H1 (cell line): ENCODE measurements around the gene APEH. TPM values are rescaled to one million over a fixed set of nuclear protein-coding genes. Genes with fewer than 3 reads are reported as not detected.

Experiments
- CTCF ChIA-PET: fragments of 300-600 bp; sonication (Branson Sonifier 250); formaldehyde crosslinking; loops from one replicate; lab custom pipeline; 2021; ENCODE audit not compliant: partially characterized antibody; lab: Charles Lee
- POLR2A ChIA-PET: fragments of 300-600 bp; sonication (Branson Sonifier 250); formaldehyde crosslinking; loops from one replicate; lab custom pipeline; 2021; ENCODE audit warnings: inconsistent platforms; ENCODE audit not compliant: partially characterized antibody; lab: Charles Lee
- DNase-seq, 2 experiments: peaks; one replicate each; pipeline versions ENCODE4 v3.0.0 to v3.0.0-alpha.2; 2010 to 2022; ENCODE audit warnings: low spot score in 2 of 2, low read depth in 1 of 2, mixed read lengths in 1 of 2
- FAIRE-seq: peaks from 2 replicates; lab custom pipeline; 2011; peaks lifted over from hg19 to GRCh38; lab: Jason Lieb, UNC
- H2AFZ ChIP-seq: 2 replicates; pipeline ENCODE4 v1.8.1; 2012; ENCODE audit warnings: low read length, inconsistent platforms
- H2AK5ac ChIP-seq: 2 replicates; pipeline ENCODE4 v1.6.1; 2013; ENCODE audit warnings: low read depth, low read length
- H2BK120ac ChIP-seq: replicated peaks from 2 replicates; pipeline ENCODE3; 2013; ENCODE audit warnings: low read depth, low read length, inconsistent platforms
- H2BK12ac ChIP-seq: 2 replicates; pipeline ENCODE4 v1.6.1; 2013; ENCODE audit warnings: low read depth, low read length
- H2BK15ac ChIP-seq: 2 replicates; pipeline ENCODE4 v1.6.1; 2013; ENCODE audit warnings: low read length
- H2BK20ac ChIP-seq: 2 replicates; pipeline ENCODE4 v1.6.1; 2013; ENCODE audit warnings: low read length
- H2BK5ac ChIP-seq: 2 replicates; pipeline ENCODE4 v1.6.1; 2013; ENCODE audit warnings: low read depth, low read length
- H3K14ac ChIP-seq: 2 replicates; pipeline ENCODE4 v1.6.1; 2013; ENCODE audit warnings: inconsistent platforms; ENCODE audit not compliant: insufficient read length
- H3K18ac ChIP-seq: 2 replicates; pipeline ENCODE4 v1.6.1; 2013; ENCODE audit warnings: low read length; ENCODE audit errors: extremely low read depth
- H3K23ac ChIP-seq: 2 replicates; pipeline ENCODE4 v1.6.1; 2013; ENCODE audit warnings: inconsistent platforms; ENCODE audit not compliant: insufficient read length
- H3K23me2 ChIP-seq: 2 replicates; pipeline ENCODE4 v1.6.1; 2013; ENCODE audit warnings: low read depth, low read length
- H3K27ac ChIP-seq: 2 replicates; pipeline ENCODE4 v1.6.1; 2011; ENCODE audit warnings: low read depth, low read length, inconsistent platforms
- H3K27me3 ChIP-seq, 4 experiments: replicated peaks in 1 of 4; 1 replicate in 1 of 4; 2 replicates in 3 of 4; pipeline versions ENCODE4 v1.6.1 to v1.8.1; 2011 to 2013; ENCODE audit warnings: low read length in 3 of 4, mild to moderate bottlenecking in 3 of 4, inconsistent platforms in 2 of 4, mixed read lengths in 2 of 4, moderate library complexity in 1 of 4; ENCODE audit not compliant: control insufficient read depth in 3 of 4, insufficient read depth in 3 of 4; ENCODE audit errors: extremely low read depth in 1 of 4
- H3K36me3 ChIP-seq, 4 experiments: 2 replicates each; pipeline versions ENCODE4 v1.6.1 to v1.8.1; 2011 to 2013; ENCODE audit warnings: mild to moderate bottlenecking in 4 of 4, low read length in 3 of 4, moderate library complexity in 2 of 4, control low read depth in 1 of 4, inconsistent platforms in 1 of 4; ENCODE audit not compliant: insufficient read depth in 4 of 4, control insufficient read depth in 2 of 4
- H3K4ac ChIP-seq: replicated peaks from 2 replicates; pipeline ENCODE3; 2013; ENCODE audit warnings: low read length, low read depth, mixed read lengths, inconsistent platforms; ENCODE audit not compliant: insufficient read length
- H3K4me1 ChIP-seq, 4 experiments: replicated peaks in 1 of 4; 1 replicate in 1 of 4; 2 replicates in 3 of 4; pipeline versions ENCODE4 v1.6.1 to v1.8.1; 2011 to 2013; ENCODE audit warnings: low read length in 3 of 4, inconsistent platforms in 2 of 4, mixed read lengths in 1 of 4; ENCODE audit not compliant: insufficient read depth in 4 of 4, control insufficient read depth in 3 of 4
- H3K4me2 ChIP-seq, 2 experiments: 2 replicates each; pipeline versions ENCODE4 v1.6.1 to v1.8.1; 2011 to 2013; ENCODE audit warnings: low read depth in 2 of 2, low read length in 2 of 2, control low read depth in 1 of 2, inconsistent platforms in 1 of 2, mild to moderate bottlenecking in 1 of 2; ENCODE audit not compliant: insufficient read depth in 1 of 2
- H3K4me3 ChIP-seq, 4 experiments: fragments of 200-600, 300-600 bp in 1 of 4; sonication (generic), shearing (Covaris generic), sonication (Bioruptor Twin) in 1 of 4; 2 replicates each; pipeline versions ENCODE4 v1.5.1 to v1.8.1; 2011 to 2016; ENCODE audit warnings: low read length in 4 of 4, low read depth in 3 of 4, control low read depth in 2 of 4, inconsistent platforms in 2 of 4, mild to moderate bottlenecking in 2 of 4, mixed read lengths in 1 of 4, moderate library complexity in 1 of 4; ENCODE audit not compliant: insufficient read depth in 2 of 4; ENCODE audit errors: extremely low read depth in 1 of 4
- H3K56ac ChIP-seq: replicated peaks from 2 replicates; pipeline ENCODE3; 2013; ENCODE audit warnings: low read depth, mild to moderate bottlenecking, mixed read lengths, low read length, inconsistent platforms; ENCODE audit not compliant: insufficient read length
- H3K79me1 ChIP-seq: 2 replicates; pipeline ENCODE4 v1.6.1; 2013; ENCODE audit warnings: low read depth, low read length, control low read depth
- H3K79me2 ChIP-seq, 2 experiments: 2 replicates each; pipeline versions ENCODE4 v1.6.1 to v1.8.1; 2012 to 2013; ENCODE audit warnings: low read length in 2 of 2, mild to moderate bottlenecking in 2 of 2, inconsistent platforms in 1 of 2; ENCODE audit not compliant: insufficient read depth in 2 of 2, control insufficient read depth in 1 of 2
- H3K9ac ChIP-seq, 4 experiments: replicated peaks in 1 of 4; 1 replicate in 1 of 4; 2 replicates in 3 of 4; pipeline versions ENCODE4 v1.6.1 to v1.8.1; 2011 to 2013; ENCODE audit warnings: low read depth in 3 of 4, low read length in 3 of 4, control low read depth in 2 of 4, mild to moderate bottlenecking in 2 of 4, moderate library complexity in 2 of 4, inconsistent platforms in 1 of 4; ENCODE audit errors: extremely low read depth in 1 of 4
- H3K9me3 ChIP-seq, 2 experiments: 2 replicates each; pipeline versions ENCODE4 v1.6.1 to v1.8.1; 2012 to 2013; ENCODE audit warnings: mild to moderate bottlenecking in 2 of 2, moderate library complexity in 2 of 2, control low read depth in 1 of 2, inconsistent platforms in 1 of 2, low read depth in 1 of 2, low read length in 1 of 2, mixed read lengths in 1 of 2; ENCODE audit not compliant: insufficient read depth in 2 of 2
- H4K20me1 ChIP-seq, 2 experiments: replicated peaks in 1 of 2; 2 replicates each; pipeline versions ENCODE3 to v1.8.1; 2011 to 2013; ENCODE audit warnings: inconsistent platforms in 2 of 2, low read length in 2 of 2, mild to moderate bottlenecking in 1 of 2; ENCODE audit not compliant: insufficient read depth in 2 of 2, control insufficient read depth in 1 of 2
- H4K5ac ChIP-seq: 2 replicates; pipeline ENCODE4 v1.6.1; 2013; ENCODE audit warnings: low read length, low read depth, mixed read lengths, inconsistent platforms; ENCODE audit not compliant: insufficient read length
- H4K8ac ChIP-seq: 2 replicates; pipeline ENCODE4 v1.8.0; 2013; ENCODE audit warnings: mild to moderate bottlenecking, moderate library complexity, low read length, inconsistent platforms; ENCODE audit not compliant: insufficient read depth; ENCODE audit errors: extremely low read depth
- H4K91ac ChIP-seq: replicated peaks from 2 replicates; pipeline ENCODE3; 2013; ENCODE audit warnings: low read length, mixed read lengths, inconsistent platforms; ENCODE audit not compliant: insufficient read length
- CHD1 ChIP-seq: IDR thresholded peaks from 2 replicates; pipeline ENCODE4 v1.6.1; 2012; ENCODE audit warnings: low read depth, low read length, improper control_type of control experiment
- FOSL1 ChIP-seq: IDR thresholded peaks from 2 replicates; pipeline ENCODE4 v1.6.1; 2011; ENCODE audit warnings: mild to moderate bottlenecking, low read depth, low read length, moderate library complexity; ENCODE audit not compliant: insufficient read depth
- KDM5A ChIP-seq: fragments of 200-600 bp; IDR thresholded peaks from 2 replicates; pipeline ENCODE4 v1.7.1; 2012; ENCODE audit warnings: mild to moderate bottlenecking, low read length, inconsistent platforms, mixed read lengths
- RBBP5 ChIP-seq: IDR thresholded peaks from 2 replicates; pipeline ENCODE4 v1.7.1; 2012; ENCODE audit warnings: low read depth, mild to moderate bottlenecking, inconsistent platforms, low read length, moderate library complexity, borderline replicate concordance
- RFX5 ChIP-seq: IDR thresholded peaks from 2 replicates; pipeline ENCODE4 v1.6.1; 2011; ENCODE audit warnings: low read depth, low read length, improper control_type of control experiment, borderline replicate concordance
- SIN3A ChIP-seq, 2 experiments: IDR thresholded peaks in 1 of 2; conservative IDR thresholded peaks in 1 of 2; 2 replicates each; pipeline ENCODE4 v1.6.1; 2011 to 2012; ENCODE audit warnings: low read length in 2 of 2, improper control_type of control experiment in 1 of 2, low read depth in 1 of 2, mild to moderate bottlenecking in 1 of 2
- SIRT6 ChIP-seq: IDR thresholded peaks from one replicate; pipeline ENCODE4 v1.7.1; 2012; ENCODE audit warnings: low read length, inconsistent platforms
- TBP ChIP-seq: IDR thresholded peaks from 2 replicates; pipeline ENCODE4 v1.6.1; 2011; ENCODE audit warnings: low read depth, low read length, improper control_type of control experiment
- TCF12 ChIP-seq: IDR thresholded peaks from 2 replicates; pipeline ENCODE4 v1.6.1; 2011; ENCODE audit warnings: low read depth, mild to moderate bottlenecking, low read length
- YY1 ChIP-seq: IDR thresholded peaks from 2 replicates; pipeline ENCODE4 v1.6.1; 2011; ENCODE audit warnings: low read depth, mild to moderate bottlenecking, low read length
- WGBS, 2 experiments: shearing (Covaris generic) in 1 of 2; methylation state at CpG; one replicate each; pipeline versions ENCODE4 v1.1.6 to v1.1.7; 2013 to 2015; ENCODE audit warnings: low lambda C conversion rate in 2 of 2, mixed read lengths in 2 of 2, inconsistent platforms in 1 of 2, low coverage in 1 of 2, missing lambda C conversion rate in 1 of 2; ENCODE audit not compliant: insufficient replicate concordance in 2 of 2, insufficient coverage in 1 of 2, insufficient read length in 1 of 2; ENCODE audit errors: extremely low coverage in 1 of 2, missing lambda C conversion rate in 1 of 2; 5-methylcytosine and 5-hydroxymethylcytosine counted together
- polyA plus RNA-seq, 7 experiments: library from polyadenylated mRNA; depleted of rRNA in 3 of 7; stranded (reverse) in 5 of 7; unstranded in 2 of 7; fragments of >200 nt in 5 of 7; fragments of 200-250 nt in 2 of 7; gene quantifications; 1 replicate in 5 of 7; 2 replicates in 1 of 7; 4 replicates in 1 of 7; pipeline versions ENCODE4 v1.2.1 to v1.2.3, GENCODE V29; 2011 to 2013; ENCODE audit warnings: missing spikeins in 2 of 7, mixed read lengths in 2 of 7
- total RNA-seq: library from RNA; stranded (reverse); fragmentation: NEBNext Ultra II Directional; extraction: Animal tissue kit (Norgen Biotek cat#: 25700); gene quantifications from 2 replicates; pipeline ENCODE4 v1.2.1, GENCODE V29; 2021
- TF ChIP-seq, protein P1 (sequence below): IDR thresholded peaks from 2 replicates; pipeline ENCODE4 v1.6.1; 2011; ENCODE audit warnings: low read length, improper control_type of control experiment

The APEH gene
- total and polyA plus RNA-seq, 2 of the 8 experiments (the other 6 are each of a cell fraction or from before 2014, with no cell fraction given): 222 to 260 TPM

DNA sequence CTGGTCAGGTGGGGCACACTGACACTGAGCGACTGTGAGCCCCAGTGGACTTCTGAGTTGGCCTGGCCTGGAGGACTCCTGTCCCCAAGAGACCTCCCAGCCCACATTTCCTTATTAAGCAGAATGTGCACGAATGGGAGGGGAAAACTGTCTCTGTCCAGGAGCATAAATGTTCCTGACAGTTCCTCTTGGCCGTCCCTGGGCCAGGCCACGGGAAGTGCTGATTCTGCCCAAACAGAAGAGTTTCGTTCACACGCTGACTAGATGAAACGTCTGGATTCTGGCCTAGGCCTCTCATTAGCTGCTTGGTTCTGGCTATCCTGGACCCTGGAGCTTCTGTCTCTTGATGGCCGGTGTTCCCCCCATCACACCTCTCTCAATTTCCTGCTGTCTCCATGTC is 29.5 kb upstream of the APEH start:
- Histone ChIP-seq H3K79me1 (no peaks in the 10 kb centered on the region), H3K4me2 (no peak overlapping the region), H3K4me3 (no peak overlapping the region), H4K8ac (no peak overlapping the region), H4K5ac (no peak overlapping the region), H3K79me2 (no peaks in the 10 kb centered on the region), H2BK15ac (no peak overlapping the region), H3K23ac (no peak overlapping the region), H3K27ac (no peak overlapping the region)
- WGBS, 2 experiments: 89% methylated on average over 8 of the region's 8 CpGs; no CpG with 5 or more reads in 1 of the 2 experiments
- POLR2A ChIA-PET: no interaction called here
- no peak for TF ChIP-seq CHD1
- TF ChIP-seq TBP: no peak
- no peak for TF ChIP-seq TCF12
- no peak for TF ChIP-seq KDM5A
- no peak for TF ChIP-seq RBBP5
- no peak for TF ChIP-seq SIN3A (conservative IDR thresholded peaks at IDR 0.05 in 1 of 2, IDR thresholded peaks at IDR 0.05 in 1 of 2; ENCODE audit: low read depth in 1 of 2, low read length in 2 of 2)
- no peak for TF ChIP-seq SIRT6
- TF ChIP-seq, protein P1, sequence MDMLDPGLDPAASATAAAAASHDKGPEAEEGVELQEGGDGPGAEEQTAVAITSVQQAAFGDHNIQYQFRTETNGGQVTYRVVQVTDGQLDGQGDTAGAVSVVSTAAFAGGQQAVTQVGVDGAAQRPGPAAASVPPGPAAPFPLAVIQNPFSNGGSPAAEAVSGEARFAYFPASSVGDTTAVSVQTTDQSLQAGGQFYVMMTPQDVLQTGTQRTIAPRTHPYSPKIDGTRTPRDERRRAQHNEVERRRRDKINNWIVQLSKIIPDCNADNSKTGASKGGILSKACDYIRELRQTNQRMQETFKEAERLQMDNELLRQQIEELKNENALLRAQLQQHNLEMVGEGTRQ: no peak
- no peak for TF ChIP-seq FOSL1
- TF ChIP-seq RFX5: no peak
- no peak for TF ChIP-seq YY1
- TF ChIP-seq, all 59 proteins: peak for 0
- DNase-seq (no peak), FAIRE-seq (no peak)
- Histone ChIP-seq H3K9ac (no peak overlapping the region), H3K27me3 (no peaks in the 10 kb centered on the region), H2BK120ac (no peak overlapping the region), H2AFZ (no peak overlapping the region), H2AK5ac (no peak overlapping the region), H2BK5ac (no peak overlapping the region), H3K4me1 (no peaks in the 10 kb centered on the region), H3K18ac (no peak overlapping the region), H3K14ac (no peak overlapping the region), H4K91ac (no peak overlapping the region), H3K36me3 (no peaks in the 10 kb centered on the region; a peak in 1 of 8 replicates), H3K56ac (no peak overlapping the region), H3K9me3 (no peaks in the 10 kb centered on the region), H2BK12ac (no peak overlapping the region), H3K4ac (no peak overlapping the region), H2BK20ac (no peak overlapping the region), H3K23me2 (no peaks in the 10 kb centered on the region), H4K20me1 (no peaks in the 10 kb centered on the region)
- CTCF ChIA-PET: interaction anchor here (0.6 to 1.8 kb wide), 9 partner anchors 8 to 190 kb away, joined by 3 to 5 read pairs (median 4); no protein-coding TSS in a partner anchor
